Testis (tissue), 2 donors: ENCODE data around the gene ANKRD7.

Experiments
- CTCF ChIP-seq, 3 experiments: fragments of 450-650 bp in 2 of 3; fragments of 200-600 bp in 1 of 3; sonication (generic) in 1 of 3; IDR thresholded peaks; one replicate each; pipeline ENCODE4 v1.5.1; 2016 to 2019; ENCODE audit warnings: antibody characterized with exemption in 3 of 3, mild to moderate bottlenecking in 2 of 3, moderate library complexity in 1 of 3
- POLR2A ChIP-seq: fragments of 450-650 bp; IDR thresholded peaks from one replicate; pipeline ENCODE4 v1.6.1; 2017; ENCODE audit warnings: antibody characterized with exemption, mild to moderate bottlenecking, moderate library complexity

- TF ChIP-seq CTCF (IDR thresholded peaks at IDR 0.05) (no peak), POLR2A (no peak)
These were observed 41.7 kb upstream of the ANKRD7 start for GRCh38 chr7:118182593-118183427.
